IPS-18c (cell line): ENCODE data around the gene TRIOBP.
"Not testable (repeated sequence)": the region's sequence is repeated elsewhere in the genome, so short reads cannot be mapped to it uniquely, and the experiment has no call there.

ENCODE experiments used
- H3K4me3 ChIP-seq: 2 replicates; pipeline ENCODE4 v1.7.0; 2013; ENCODE audit warnings: low read depth, mild to moderate bottlenecking, low read length, moderate library complexity; ENCODE audit not compliant: insufficient read depth
- H3K9me3 ChIP-seq: one replicate; pipeline ENCODE4 v1.6.1; 2013; ENCODE audit warnings: mild to moderate bottlenecking, low read length, moderate library complexity; ENCODE audit not compliant: control insufficient read depth, insufficient read depth

Gene TRIOBP

GRCh38 chr22:37679670-37680069, 17.2 kb upstream of the TRIOBP start:
- Histone ChIP-seq H3K9me3 (no peaks in the 10 kb centered on the region), H3K4me3 (no peak overlapping the region)

- H3K4me3 ChIP-seq = no peak overlapping the region
Observed at GRCh38 chr22:37680191-37680851, 16.5 kb upstream of the TRIOBP start.

GRCh38 chr22:37681001-37681424, 15.8 kb upstream of the TRIOBP start:
- Histone ChIP-seq H3K9me3 (no peaks in the 10 kb centered on the region), H3K4me3 (no peak overlapping the region)

More at GRCh38 chr22:37680191-37680851, 16.5 kb upstream of the TRIOBP start:
- H3K9me3 ChIP-seq = no peaks in the 10 kb centered on the region

GRCh38 chr22:37681556-37682049, 15.2 kb upstream of the TRIOBP start:
- no peak overlapping the region for H3K4me3 ChIP-seq

GRCh38 chr22:37684803-37685615, 11.8 kb upstream of the TRIOBP start:
- H3K9me3 ChIP-seq = no peaks in the 10 kb centered on the region
- H3K4me3 ChIP-seq = no peak overlapping the region

More at GRCh38 chr22:37681556-37682049, 15.2 kb upstream of the TRIOBP start:
- H3K9me3 ChIP-seq = no peaks in the 10 kb centered on the region

GRCh38 chr22:37686002-37686982, 10.6 kb upstream of the TRIOBP start, which contains the start of gene NOL12:
TSS of gene NOL12 (plus strand) at chr22:37686343. CDS start at chr22:37686393, 50 bp downstream.
- Histone ChIP-seq H3K9me3 (no peaks in the 10 kb centered on the region), H3K4me3 (peak within 1 kb of the TSS; percentile 96)

- H3K9me3 ChIP-seq = peaks cover 2% of the 10 kb centered on the region
- H3K4me3 ChIP-seq = no peak overlapping the region
Observed at GRCh38 chr22:37690407-37690806, 6.4 kb upstream of the TRIOBP start.

GRCh38 chr22:37690901-37691504, 5.8 kb upstream of the TRIOBP start:
- H3K4me3 ChIP-seq = no peak overlapping the region
- H3K9me3 ChIP-seq = peaks cover 2% of the 10 kb centered on the region

- Histone ChIP-seq H3K4me3 (no peak overlapping the region), H3K9me3 (peaks cover 5% of the 10 kb centered on the region)
Observed at GRCh38 chr22:37692627-37693285, 4.1 kb upstream of the TRIOBP start.

- H3K9me3 ChIP-seq, H3K4me3 ChIP-seq: not testable (repeated sequence)
Observed at GRCh38 chr22:37694131-37694530, 2.7 kb upstream of the TRIOBP start.

GRCh38 chr22:37696260-37696656, 590 bp upstream of the TRIOBP start:
- H3K4me3 ChIP-seq, H3K9me3 ChIP-seq: not testable (repeated sequence)

GRCh38 chr22:37697538-37697835, 639 bp downstream of the TRIOBP start:
- peak overlapping the region; percentile 73 for H3K4me3 ChIP-seq
- peaks cover 5% of the 10 kb centered on the region for H3K9me3 ChIP-seq

GRCh38 chr22:37701141-37701786, 4.4 kb downstream of the TRIOBP start:
- Histone ChIP-seq H3K9me3 (no peaks in the 10 kb centered on the region), H3K4me3 (no peak overlapping the region)

- H3K9me3 ChIP-seq = no peaks in the 10 kb centered on the region
- no peak overlapping the region for H3K4me3 ChIP-seq
Observed at GRCh38 chr22:37703906-37704305, 7.1 kb downstream of the TRIOBP start.

GRCh38 chr22:37704645-37705044, 7.8 kb downstream of the TRIOBP start:
- Histone ChIP-seq H3K9me3 (no peaks in the 10 kb centered on the region), H3K4me3 (no peak overlapping the region)

GRCh38 chr22:37705205-37705604, 8.4 kb downstream of the TRIOBP start:
- H3K9me3 ChIP-seq = no peaks in the 10 kb centered on the region

More at GRCh38 chr22:37705205-37705604, 8.4 kb downstream of the TRIOBP start:
- H3K4me3 ChIP-seq = no peak overlapping the region
